KMS-11 (cell line): ENCODE results near the gene PGK1.

Experiments
- H2AFZ ChIP-seq: fragments of 200-600 bp; sonication (generic); 2 replicates; pipeline ENCODE4 v1.6.1; 2016; ENCODE audit warnings: antibody characterized with exemption, mixed run types, low read depth
- H3K27ac ChIP-seq: fragments of 200-600 bp; sonication (generic); 2 replicates; pipeline ENCODE4 v1.6.1; 2016; ENCODE audit warnings: mild to moderate bottlenecking, mixed run types
- H3K27me3 ChIP-seq: fragments of 200-600 bp; sonication (generic); 2 replicates; pipeline ENCODE4 v1.6.1; 2017; ENCODE audit warnings: mild to moderate bottlenecking, low read depth, mixed run types, moderate library complexity; ENCODE audit not compliant: insufficient read depth
- H3K36me3 ChIP-seq: fragments of 200-600 bp; sonication (generic); 2 replicates; pipeline ENCODE4 v1.6.1; 2017; ENCODE audit warnings: mild to moderate bottlenecking, mixed run types; ENCODE audit not compliant: insufficient read depth
- H3K4me1 ChIP-seq: fragments of 200-600 bp; sonication (generic); 2 replicates; pipeline ENCODE4 v1.6.1; 2016; ENCODE audit warnings: mild to moderate bottlenecking, low read depth, mixed run types; ENCODE audit not compliant: poor library complexity, severe bottlenecking
- H3K4me2 ChIP-seq: fragments of 200-600 bp; sonication (generic); 2 replicates; pipeline ENCODE4 v1.7.0; 2016; ENCODE audit warnings: mild to moderate bottlenecking, mixed run types
- H3K4me3 ChIP-seq: fragments of 200-600 bp; sonication (generic); IDR thresholded peaks from 2 replicates; pipeline ENCODE4 v1.6.1; 2017; ENCODE audit warnings: low read depth, low read length, mixed read lengths; ENCODE audit not compliant: insufficient read depth
- H3K79me2 ChIP-seq: fragments of 200-600 bp; sonication (generic); 2 replicates; pipeline ENCODE4 v1.6.1; 2016; ENCODE audit warnings: low read depth, mixed run types; ENCODE audit not compliant: insufficient read depth
- H3K9ac ChIP-seq: fragments of 200-600 bp; sonication (generic); 2 replicates; pipeline ENCODE4 v1.6.1; 2016; ENCODE audit warnings: mild to moderate bottlenecking, mixed run types
- H4K20me1 ChIP-seq: fragments of 200-600 bp; sonication (generic); 2 replicates; pipeline ENCODE4 v1.6.1; 2016; ENCODE audit warnings: mild to moderate bottlenecking, mixed run types; ENCODE audit not compliant: insufficient read depth
- TF ChIP-seq, protein P1 (sequence below): fragments of 200-600 bp; sonication (generic); conservative IDR thresholded peaks from 2 replicates; pipeline ENCODE4 v1.6.1; 2017; ENCODE audit warnings: low read depth, mild to moderate bottlenecking, antibody characterized with exemption, low read length, moderate library complexity, mixed read lengths

Gene PGK1

GRCh38 chrX:78129714-78130113, 25.7 kb downstream of the PGK1 start:
- Histone ChIP-seq H3K79me2 (no peaks in the 10 kb centered on the region), H3K4me1 (peaks cover 52% of the 10 kb centered on the region), H3K27me3 (no peaks in the 10 kb centered on the region), H3K9ac (no peak overlapping the region), H2AFZ (no peak overlapping the region), H3K4me2 (no peak overlapping the region), H3K36me3 (no peaks in the 10 kb centered on the region), H3K4me3 (no peak overlapping the region), H3K27ac (no peak overlapping the region), H4K20me1 (no peaks in the 10 kb centered on the region)
- TF ChIP-seq, protein P1, sequence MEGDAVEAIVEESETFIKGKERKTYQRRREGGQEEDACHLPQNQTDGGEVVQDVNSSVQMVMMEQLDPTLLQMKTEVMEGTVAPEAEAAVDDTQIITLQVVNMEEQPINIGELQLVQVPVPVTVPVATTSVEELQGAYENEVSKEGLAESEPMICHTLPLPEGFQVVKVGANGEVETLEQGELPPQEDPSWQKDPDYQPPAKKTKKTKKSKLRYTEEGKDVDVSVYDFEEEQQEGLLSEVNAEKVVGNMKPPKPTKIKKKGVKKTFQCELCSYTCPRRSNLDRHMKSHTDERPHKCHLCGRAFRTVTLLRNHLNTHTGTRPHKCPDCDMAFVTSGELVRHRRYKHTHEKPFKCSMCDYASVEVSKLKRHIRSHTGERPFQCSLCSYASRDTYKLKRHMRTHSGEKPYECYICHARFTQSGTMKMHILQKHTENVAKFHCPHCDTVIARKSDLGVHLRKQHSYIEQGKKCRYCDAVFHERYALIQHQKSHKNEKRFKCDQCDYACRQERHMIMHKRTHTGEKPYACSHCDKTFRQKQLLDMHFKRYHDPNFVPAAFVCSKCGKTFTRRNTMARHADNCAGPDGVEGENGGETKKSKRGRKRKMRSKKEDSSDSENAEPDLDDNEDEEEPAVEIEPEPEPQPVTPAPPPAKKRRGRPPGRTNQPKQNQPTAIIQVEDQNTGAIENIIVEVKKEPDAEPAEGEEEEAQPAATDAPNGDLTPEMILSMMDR: no peak

DNA sequence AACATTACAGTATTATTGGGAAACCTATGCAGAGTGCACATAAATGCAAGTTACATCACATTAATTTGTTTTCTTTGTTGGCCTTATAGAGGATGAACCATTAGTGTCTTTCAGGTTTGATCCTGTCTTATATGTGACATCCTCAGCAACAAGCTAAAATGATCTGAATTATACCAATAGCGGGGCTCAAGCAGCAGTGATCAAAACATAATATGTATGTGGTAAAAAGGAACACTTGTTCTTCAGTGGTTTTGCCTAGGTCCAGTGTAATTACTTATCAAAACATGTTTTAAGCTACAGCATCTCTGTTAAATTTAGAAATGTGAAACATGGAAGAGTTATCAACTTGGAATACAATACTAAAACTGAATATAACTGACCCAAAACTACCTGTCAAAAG, 26.3 kb downstream of the PGK1 start:
- H4K20me1 ChIP-seq: no peaks in the 10 kb centered on the region
- TF ChIP-seq, protein P1: no peak
- no peaks in the 10 kb centered on the region for H3K36me3 ChIP-seq
- H3K4me3 ChIP-seq: no peak overlapping the region
- no peak overlapping the region for H2AFZ ChIP-seq
- peak overlapping the region; percentile 22; the same call in 1 of the 2 replicates for H3K4me2 ChIP-seq
- H3K4me1 ChIP-seq: peaks cover 52% of the 10 kb centered on the region
- no peaks in the 10 kb centered on the region for H3K79me2 ChIP-seq
- no peak overlapping the region; the same call in 1 of the 2 replicates for H3K27ac ChIP-seq
- H3K27me3 ChIP-seq: no peaks in the 10 kb centered on the region
- H3K9ac ChIP-seq: no peak overlapping the region

DNA sequence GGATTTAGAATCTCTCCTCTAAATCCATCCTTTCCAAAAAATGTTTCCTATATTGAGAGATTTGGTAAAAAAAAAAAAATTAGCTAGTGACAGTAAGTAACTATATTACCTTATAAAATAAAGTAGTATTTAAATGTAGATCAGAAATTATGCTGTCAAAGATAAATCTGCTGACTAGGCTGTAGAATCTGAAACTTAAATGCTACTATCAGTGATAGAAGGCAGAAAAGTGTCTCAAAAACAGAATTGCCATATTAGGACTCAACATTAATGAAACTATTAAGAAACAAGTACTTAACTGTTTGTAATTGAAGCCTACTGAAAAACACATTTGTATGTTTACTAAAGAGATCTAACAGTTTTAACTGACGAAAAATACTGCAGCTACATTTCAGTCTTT, 27.1 kb downstream of the PGK1 start:
- no peaks in the 10 kb centered on the region for H4K20me1 ChIP-seq
- H3K27me3 ChIP-seq: no peaks in the 10 kb centered on the region
- peak overlapping the region; percentile 22 for H3K4me2 ChIP-seq
- H3K9ac ChIP-seq: no peak overlapping the region
- no peaks in the 10 kb centered on the region for H3K79me2 ChIP-seq
- no peak overlapping the region for H2AFZ ChIP-seq
- H3K36me3 ChIP-seq: no peaks in the 10 kb centered on the region
- TF ChIP-seq, protein P1: no peak
- no peak overlapping the region; the same call in 1 of the 2 replicates for H3K27ac ChIP-seq
- H3K4me1 ChIP-seq: peaks cover 52% of the 10 kb centered on the region
- H3K4me3 ChIP-seq: no peak overlapping the region

- Histone ChIP-seq H3K27me3 (no peaks in the 10 kb centered on the region), H3K9ac (no peak overlapping the region), H2AFZ (no peak overlapping the region), H3K4me3 (no peak overlapping the region), H3K4me1 (peaks cover 48% of the 10 kb centered on the region), H3K27ac (peak overlapping the region; percentile 38; the same call in 1 of the 2 replicates), H3K36me3 (no peaks in the 10 kb centered on the region), H3K4me2 (peak overlapping the region; percentile 78), H3K79me2 (no peaks in the 10 kb centered on the region), H4K20me1 (no peaks in the 10 kb centered on the region)
- TF ChIP-seq, protein P1: no peak
Measured at GRCh38 chrX:78133238-78133960, 29.4 kb downstream of the PGK1 start.
